Choroid plexus epithelial cell (primary cell): Measurements from ENCODE around the gene LMX1A.

Experiments
- DNase-seq: peaks from one replicate; pipeline ENCODE4 v3.0.0-alpha.2; 2010; ENCODE audit warnings: low read depth
- H3K4me3 ChIP-seq: 2 replicates; pipeline ENCODE4 v1.5.1; 2011; ENCODE audit warnings: low read depth, mild to moderate bottlenecking, control low read depth, low read length, moderate library complexity
- CTCF ChIP-seq: conservative IDR thresholded peaks from 2 replicates; pipeline ENCODE4 v1.5.1; 2011; ENCODE audit warnings: low read depth, mild to moderate bottlenecking, control low read depth, inconsistent platforms, low read length, moderate library complexity

The LMX1A gene

GRCh38 chr1:165254896-165255625 lies 101.5 kb downstream of the LMX1A start:
- no peak for TF ChIP-seq CTCF
- no peak for DNase-seq
- H3K4me3 ChIP-seq: no peak overlapping the region

- no peak overlapping the region for H3K4me3 ChIP-seq
- TF ChIP-seq CTCF: no peak
- DNase-seq: no peak
Observed at GRCh38 chr1:165254376-165254775, 102.1 kb downstream of the LMX1A start.

GRCh38 chr1:165253818-165254254 lies 102.7 kb downstream of the LMX1A start:
- TF ChIP-seq CTCF: no peak
- DNase-seq: no peak

DNA sequence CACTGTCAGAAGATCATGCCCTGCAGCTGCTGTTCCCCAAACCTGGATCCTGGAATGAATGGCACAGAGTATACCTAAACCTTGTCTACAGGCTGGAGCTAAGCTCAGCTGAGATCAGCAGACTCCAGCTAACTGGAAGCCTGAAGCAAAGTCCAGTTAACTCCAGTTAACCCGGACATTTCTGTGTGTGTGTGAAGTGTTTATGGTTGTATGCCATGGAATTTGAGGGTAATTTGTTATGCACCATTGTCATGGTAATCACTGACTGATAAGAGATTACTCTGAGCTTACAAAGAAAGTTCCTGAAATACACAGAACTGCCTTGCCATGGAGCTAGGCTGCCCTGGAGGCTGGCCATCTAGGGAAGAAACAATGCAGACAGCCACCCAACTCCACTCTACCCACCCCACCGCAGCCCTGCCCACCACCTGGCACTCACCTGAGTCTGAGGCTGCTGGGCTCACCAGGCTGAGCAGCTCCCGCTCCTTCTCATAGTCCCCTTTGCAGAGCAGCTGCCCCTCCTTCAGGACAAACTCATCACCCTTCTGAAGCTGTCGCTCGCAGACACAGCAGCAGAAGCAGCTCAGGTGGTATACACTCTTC lies 107.4 kb downstream of the LMX1A start:
- TF ChIP-seq CTCF: no peak
- DNase-seq: no peak
- no peak overlapping the region for H3K4me3 ChIP-seq

More at GRCh38 chr1:165253818-165254254, 102.7 kb downstream of the LMX1A start:
- no peak overlapping the region for H3K4me3 ChIP-seq

DNA sequence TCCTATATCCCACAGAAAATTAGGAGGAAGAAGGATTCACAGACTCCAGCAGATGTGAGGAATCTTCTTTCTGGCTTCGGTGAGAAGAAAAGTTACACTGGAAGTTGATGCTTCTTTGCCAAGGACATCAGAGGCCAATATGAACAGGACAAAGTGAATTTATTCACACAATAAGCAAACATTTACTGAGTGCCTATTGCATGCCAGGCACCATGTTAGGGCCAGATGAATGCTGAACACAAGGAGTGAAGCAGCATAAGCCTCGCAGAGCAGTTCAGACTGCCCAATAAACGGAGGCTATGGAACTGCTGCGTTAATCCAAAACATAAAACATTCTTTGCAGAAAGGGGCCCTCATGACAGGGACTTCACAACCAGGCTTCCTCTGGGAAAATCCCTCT lies 114.6 kb downstream of the LMX1A start:
- no peak for DNase-seq
- no peak overlapping the region for H3K4me3 ChIP-seq
- TF ChIP-seq CTCF: no peak

- no peak for TF ChIP-seq CTCF
- DNase-seq: no peak
- H3K4me3 ChIP-seq: no peak overlapping the region
Observed at GRCh38 chr1:165241321-165241720, 115.2 kb downstream of the LMX1A start.

- no peak for TF ChIP-seq CTCF
- no peak for DNase-seq
- no peak overlapping the region for H3K4me3 ChIP-seq
Observed at GRCh38 chr1:165240492-165240891, 116.0 kb downstream of the LMX1A start.
